Measurements from ENCODE around the gene MYO7B. TPM values are rescaled to one million over a fixed set of nuclear protein-coding genes. Genes with fewer than 3 reads are reported as not detected.

Gene MYO7B
- not detected in 2 replicates for polyA plus RNA-seq

GRCh38 chr2:127535422-127535901 is at the start of gene MYO7B:
MYO7B (plus strand) TSS chr2:127535683; CDS start chr2:127559723, 24,040 bp downstream.

DNA sequence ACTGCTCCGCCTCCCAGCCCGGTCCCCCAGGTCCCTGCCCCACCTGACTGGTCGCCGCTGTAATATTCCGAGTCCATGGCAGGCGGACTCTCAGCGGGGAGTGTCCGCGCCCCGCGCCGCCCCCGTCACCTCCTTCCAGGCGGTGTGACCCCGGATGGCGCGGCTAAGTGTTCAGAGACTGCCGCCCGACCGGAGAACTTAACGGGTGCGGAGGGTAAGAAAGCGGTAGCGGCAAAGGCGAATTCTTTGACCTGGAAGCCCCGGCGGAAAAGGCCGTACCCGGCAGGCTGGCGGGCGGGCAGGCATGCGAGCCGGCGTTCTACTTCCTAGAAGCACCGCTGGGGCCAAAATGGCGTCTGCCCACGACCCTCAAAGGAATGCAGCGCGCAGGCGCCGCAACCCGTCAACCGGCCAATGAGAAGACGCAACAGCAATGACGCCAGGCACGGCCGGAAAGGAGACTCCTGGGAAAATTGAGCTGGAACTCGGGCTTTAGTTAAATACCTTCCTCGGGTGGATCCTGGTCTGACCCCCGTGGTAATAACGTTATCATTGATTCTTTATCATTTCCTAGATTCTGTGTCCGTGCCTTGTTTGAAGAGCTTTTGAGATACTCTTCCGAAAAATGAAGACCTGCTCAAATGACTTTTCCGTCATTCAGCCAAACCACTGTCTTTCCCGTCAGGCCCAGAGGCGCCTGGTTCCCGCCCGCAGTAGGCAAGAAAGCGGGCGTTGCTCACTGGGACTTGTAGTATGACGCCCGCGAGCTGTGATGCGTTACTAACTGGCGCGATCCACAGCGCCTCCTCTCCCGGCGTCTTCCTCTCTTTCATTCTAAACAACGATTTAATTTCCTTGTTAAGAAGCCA is 9.1 kb upstream of the MYO7B start, which contains the start of gene IWS1:
Gene IWS1 (minus strand): TSS at position 358 of the 869 bp plus-strand sequence. CDS start 281 bp downstream, at position 77.

DNA sequence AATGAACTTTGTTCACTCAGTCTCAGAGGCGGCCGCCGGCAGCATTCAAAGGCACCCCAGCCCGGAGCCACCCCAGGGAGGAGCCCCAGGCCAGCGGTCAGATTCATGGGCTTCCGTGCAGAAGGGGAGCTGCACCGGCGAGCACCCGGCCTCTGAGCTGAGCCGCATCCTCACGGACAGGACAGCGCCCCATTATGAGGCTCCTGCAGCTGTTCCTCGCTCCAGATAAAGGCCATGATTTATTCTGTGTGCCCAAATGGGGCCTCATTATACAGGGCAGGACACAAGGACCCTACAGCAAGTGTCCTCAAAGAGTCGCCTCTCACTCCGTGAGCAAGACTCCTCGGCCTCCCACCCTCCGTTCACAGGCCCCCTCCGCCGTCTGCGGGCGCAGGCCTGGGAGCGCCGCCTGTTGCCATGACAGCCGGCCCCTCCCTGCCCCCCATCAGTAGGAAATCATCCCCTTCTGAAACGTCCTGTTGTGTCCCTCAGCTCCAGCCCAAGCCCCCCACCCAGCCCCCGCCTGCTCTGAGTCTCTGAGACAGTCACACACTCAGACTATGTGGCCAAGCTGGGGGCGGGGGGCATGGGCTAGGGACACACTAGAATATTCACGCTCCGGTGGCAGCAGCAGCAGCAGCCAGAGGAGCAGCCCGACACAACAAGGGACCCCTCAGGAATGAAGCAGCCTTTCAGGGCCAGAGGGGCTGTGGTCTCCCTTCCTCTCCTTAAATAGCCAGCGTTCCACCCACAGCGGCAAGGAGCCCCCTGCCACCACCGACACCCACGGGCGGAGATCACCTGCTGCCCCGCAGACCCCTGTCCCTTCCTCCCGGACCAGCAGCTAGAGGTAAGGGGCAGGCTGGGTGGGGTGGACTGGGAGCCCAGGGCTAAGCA is 110.2 kb downstream of the MYO7B start, which contains the start of gene GPR17:
Gene GPR17 (plus strand): TSS at position 759 of the 897 bp plus-strand sequence. CDS start 4,583 bp downstream, outside the sequence.

DNA sequence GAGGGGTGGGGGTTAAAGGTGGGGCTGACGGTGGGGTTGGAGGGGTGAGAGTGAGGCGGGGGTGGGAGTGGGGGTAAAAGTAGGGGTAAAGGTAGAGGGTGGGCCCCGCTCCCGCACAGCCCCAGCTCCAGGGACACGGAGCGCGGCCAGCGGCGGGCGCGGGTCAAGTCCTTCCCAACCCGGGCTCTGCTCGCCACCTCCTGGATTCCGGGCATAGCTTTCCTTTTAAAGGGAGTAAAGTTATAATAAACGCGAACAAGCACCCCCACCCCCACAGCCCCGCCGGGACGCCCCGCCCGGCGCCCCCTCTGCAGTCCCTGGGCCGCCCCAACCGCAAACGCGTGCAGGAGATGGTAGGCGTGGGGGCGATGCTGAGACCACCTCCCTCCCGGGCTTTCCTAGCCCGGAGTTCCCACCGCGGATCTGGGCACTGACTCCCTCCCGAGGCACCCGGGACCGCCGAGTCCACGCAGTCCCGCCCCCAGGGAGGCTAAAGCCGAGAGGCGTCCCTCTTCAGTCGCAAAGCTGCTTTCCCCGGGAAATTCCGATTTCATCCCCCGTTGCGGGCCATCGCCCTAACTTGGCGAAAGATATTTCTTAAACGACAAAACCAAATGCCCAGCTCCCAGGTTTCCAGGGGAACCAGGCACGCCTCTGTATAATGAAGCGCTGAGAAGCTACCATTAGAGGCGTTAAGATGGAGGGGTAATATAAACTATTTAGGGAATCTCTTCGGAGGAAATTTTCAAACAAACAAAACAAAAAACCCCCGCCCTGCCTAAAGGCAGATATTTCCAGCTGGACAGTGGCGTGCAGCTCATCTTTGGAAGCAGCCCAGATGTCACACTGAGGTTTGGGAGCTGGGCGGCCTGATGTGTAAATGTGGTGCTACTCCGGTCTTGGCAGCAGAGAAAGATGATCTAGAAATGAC is 140.1 kb downstream of the MYO7B start, which contains the start of gene LIMS2:
Gene LIMS2 (minus strand): TSS at position 200 of the 931 bp plus-strand sequence. CDS start 506 bp downstream, outside the sequence.

Other genes with a start within 250 kb of the MYO7B start
- gene ERCC3, start 241.5 kb upstream of the MYO7B start, polyA plus RNA-seq: 26.8 and 31.4 TPM in 2 replicates
- gene MAP3K2, start 147.7 kb upstream of the MYO7B start, polyA plus RNA-seq: 5.9 and 6.3 TPM in 2 replicates
- not detected in 2 replicates for gene PROC, start 117.3 kb upstream of the MYO7B start, polyA plus RNA-seq
- gene IWS1, start 9.2 kb upstream of the MYO7B start, polyA plus RNA-seq: 28.2 and 35.4 TPM in 2 replicates
- gene GPR17, start 110.5 kb downstream of the MYO7B start, polyA plus RNA-seq: 0.12 and 0.71 TPM in 2 replicates
- 0.17 and 2.3 TPM in 2 replicates for gene LIMS2, start 139.8 kb downstream of the MYO7B start, polyA plus RNA-seq
- gene SFT2D3, start 165.8 kb downstream of the MYO7B start, polyA plus RNA-seq: 0.64 TPM in 1 of 2 replicates, not detected in the other

All from Purkinje cell (primary cell).